Mucosa of descending colon (tissue), 3 donors: Measurements from ENCODE around the gene SPRYD3. TPM values are rescaled to one million over a fixed set of nuclear protein-coding genes. Genes with fewer than 3 reads are reported as not detected.

Experiments used
- ATAC-seq: fragments of 200-7000 bp; cut with Tn5 transposase; one replicate; pipeline ENCODE4 v1.9.1; 2020; ENCODE audit warnings: mild to moderate bottlenecking, moderate library complexity
- DNase-seq, 3 donors: peaks; one replicate each; pipeline ENCODE4 v3.0.0-alpha.2; 2020
- H3K36me3 ChIP-seq: fragments of 200-600 bp; one replicate; pipeline ENCODE4 v1.8.0; 2021; ENCODE audit warnings: low read depth, mild to moderate bottlenecking
- H3K4me1 ChIP-seq: fragments of 200-600 bp; one replicate; pipeline ENCODE4 v1.8.0; 2021; ENCODE audit warnings: low read depth, mild to moderate bottlenecking
- H3K4me3 ChIP-seq: fragments of 200-600 bp; one replicate; pipeline ENCODE4 v1.8.0; 2021; ENCODE audit warnings: mild to moderate bottlenecking
- H3K9me3 ChIP-seq: fragments of 200-600 bp; one replicate; pipeline ENCODE4 v1.8.0; 2021; ENCODE audit warnings: mild to moderate bottlenecking
- intact Hi-C, 2 donors: fragments of 100-400 bp; cut with DNase I in 1 of 2; cut with micrococcal nuclease in 1 of 2; formaldehyde crosslinking; loops; one replicate each; pipeline versions ENCODE4 v1.11.0 to v1.11.1; 2022; cut with DNase I, micrococcal nuclease
- total RNA-seq, 3 donors: library from RNA; stranded (reverse); fragmentation: NEBNext Ultra II Directional in 2 of 3; extraction: Animal tissue kit (Norgen Biotek cat#: 25700) in 2 of 3; gene quantifications; one replicate each; pipeline versions ENCODE4 v1.2.1 to v1.2.4, GENCODE V29; 2021 to 2023
- TF ChIP-seq, protein P1 (sequence below): fragments of 200-600 bp; IDR thresholded peaks from one replicate; pipeline ENCODE4 v1.8.0; 2022; ENCODE audit warnings: antibody characterized with exemption, mild to moderate bottlenecking
- donor health status: DM: no; HTN: no; CAD: no; lungs with moderate emphysema.
- donor health status: DM: no; HTN: no; CAD: no.
- donor health status: DM: no; HTN: yes; CAD: no.

SPRYD3 gene
- total RNA-seq, 3 donors from 2014 or later = 27.3 to 51.0 (median 32.5) TPM

DNA sequence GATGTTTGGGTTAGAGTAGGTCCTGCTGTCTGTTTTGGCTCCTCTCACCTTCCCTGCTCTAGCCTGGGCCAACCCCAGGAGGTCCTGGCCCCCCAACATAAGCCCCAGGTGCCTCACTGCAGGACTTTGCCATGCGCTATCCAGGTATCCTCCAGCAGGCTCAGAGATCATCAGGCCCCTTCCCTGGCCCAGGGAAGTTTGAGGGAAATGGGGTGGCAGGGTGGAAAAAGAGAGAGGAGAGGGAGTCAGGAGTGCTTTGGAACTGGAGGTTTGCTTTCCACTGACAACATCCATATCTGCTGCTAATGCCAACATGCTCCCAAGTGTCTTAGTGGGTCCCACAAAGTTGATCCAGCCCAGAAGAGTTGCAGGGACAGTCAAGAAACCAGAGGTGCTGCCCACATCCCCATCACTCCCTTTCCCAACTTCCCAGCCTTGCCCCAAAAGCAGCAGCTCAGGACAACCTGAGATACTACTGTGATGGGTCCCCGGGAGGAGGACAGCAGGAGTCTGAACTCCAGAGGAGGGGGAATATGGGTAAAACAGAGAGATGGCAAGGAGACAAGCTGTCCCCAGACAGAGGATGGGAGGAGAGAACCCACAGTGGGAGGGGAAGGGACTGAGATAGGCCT is 28.6 kb downstream of the SPRYD3 start:
- Histone ChIP-seq H3K4me3 (no peak overlapping the region), H3K9me3 (no peaks in the 10 kb centered on the region), H3K36me3 (no peaks in the 10 kb centered on the region), H3K4me1 (peaks cover 65% of the 10 kb centered on the region)
- intact Hi-C loops = no loop called here
- TF ChIP-seq, protein P1, sequence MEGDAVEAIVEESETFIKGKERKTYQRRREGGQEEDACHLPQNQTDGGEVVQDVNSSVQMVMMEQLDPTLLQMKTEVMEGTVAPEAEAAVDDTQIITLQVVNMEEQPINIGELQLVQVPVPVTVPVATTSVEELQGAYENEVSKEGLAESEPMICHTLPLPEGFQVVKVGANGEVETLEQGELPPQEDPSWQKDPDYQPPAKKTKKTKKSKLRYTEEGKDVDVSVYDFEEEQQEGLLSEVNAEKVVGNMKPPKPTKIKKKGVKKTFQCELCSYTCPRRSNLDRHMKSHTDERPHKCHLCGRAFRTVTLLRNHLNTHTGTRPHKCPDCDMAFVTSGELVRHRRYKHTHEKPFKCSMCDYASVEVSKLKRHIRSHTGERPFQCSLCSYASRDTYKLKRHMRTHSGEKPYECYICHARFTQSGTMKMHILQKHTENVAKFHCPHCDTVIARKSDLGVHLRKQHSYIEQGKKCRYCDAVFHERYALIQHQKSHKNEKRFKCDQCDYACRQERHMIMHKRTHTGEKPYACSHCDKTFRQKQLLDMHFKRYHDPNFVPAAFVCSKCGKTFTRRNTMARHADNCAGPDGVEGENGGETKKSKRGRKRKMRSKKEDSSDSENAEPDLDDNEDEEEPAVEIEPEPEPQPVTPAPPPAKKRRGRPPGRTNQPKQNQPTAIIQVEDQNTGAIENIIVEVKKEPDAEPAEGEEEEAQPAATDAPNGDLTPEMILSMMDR = no peak
- no peak for ATAC-seq
- peak in 1 of 3 donors; percentile 14 for DNase-seq

DNA sequence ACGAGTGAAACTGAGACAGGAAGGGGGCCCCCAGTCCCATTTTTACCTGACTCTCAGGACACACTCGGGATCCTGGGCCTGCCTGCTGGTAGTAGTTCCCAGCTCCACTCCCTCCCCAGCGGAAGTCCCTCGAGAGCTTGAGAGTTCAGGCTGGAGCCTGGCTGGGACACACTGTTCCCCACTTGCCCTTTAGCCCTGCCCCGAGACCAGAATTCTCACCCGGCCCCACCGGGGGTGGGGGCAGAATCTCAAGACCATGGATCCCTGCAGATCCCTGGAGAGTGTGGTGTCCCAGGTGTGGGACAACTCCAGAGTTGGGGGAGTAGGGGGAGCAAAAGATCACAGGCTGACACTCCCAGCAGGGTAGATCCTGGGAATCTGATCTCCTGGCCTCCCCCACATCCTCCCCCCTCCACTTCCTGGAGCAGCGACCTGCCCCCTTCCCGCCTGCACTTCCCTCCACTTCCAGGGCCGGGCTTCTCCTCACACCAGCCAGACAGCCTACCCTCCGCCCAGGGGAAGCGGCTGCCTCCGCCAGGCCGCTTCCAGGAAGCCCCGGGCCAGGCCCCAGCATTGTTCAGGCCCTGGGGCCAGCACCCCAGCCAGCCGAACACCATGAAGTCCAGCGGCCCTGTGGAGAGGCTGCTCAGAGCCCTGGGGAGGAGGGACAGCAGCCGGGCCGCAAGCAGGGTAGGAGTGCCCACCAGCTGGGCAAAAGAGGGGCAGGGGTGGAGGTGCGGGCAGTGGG is 29.4 kb downstream of the SPRYD3 start, which contains the start of gene TNS2:
Gene TNS2, plus strand, starts transcription at position 495 of the 748 bp plus-strand sequence. Its CDS starts 121 bp downstream, at position 616.
- H3K4me1 ChIP-seq = peaks cover 63% of the 10 kb centered on the region
- H3K4me3 ChIP-seq = no peak within 1 kb of the TSS
- ATAC-seq (peak; percentile 11), DNase-seq (peak; percentile 66 to 82 (median 74))
- H3K9me3 ChIP-seq = no peaks in the 10 kb centered on the region
- intact Hi-C loops = no loop called here
- H3K36me3 ChIP-seq = no peaks in the 10 kb centered on the region
- TF ChIP-seq, protein P1 = no peak

DNA sequence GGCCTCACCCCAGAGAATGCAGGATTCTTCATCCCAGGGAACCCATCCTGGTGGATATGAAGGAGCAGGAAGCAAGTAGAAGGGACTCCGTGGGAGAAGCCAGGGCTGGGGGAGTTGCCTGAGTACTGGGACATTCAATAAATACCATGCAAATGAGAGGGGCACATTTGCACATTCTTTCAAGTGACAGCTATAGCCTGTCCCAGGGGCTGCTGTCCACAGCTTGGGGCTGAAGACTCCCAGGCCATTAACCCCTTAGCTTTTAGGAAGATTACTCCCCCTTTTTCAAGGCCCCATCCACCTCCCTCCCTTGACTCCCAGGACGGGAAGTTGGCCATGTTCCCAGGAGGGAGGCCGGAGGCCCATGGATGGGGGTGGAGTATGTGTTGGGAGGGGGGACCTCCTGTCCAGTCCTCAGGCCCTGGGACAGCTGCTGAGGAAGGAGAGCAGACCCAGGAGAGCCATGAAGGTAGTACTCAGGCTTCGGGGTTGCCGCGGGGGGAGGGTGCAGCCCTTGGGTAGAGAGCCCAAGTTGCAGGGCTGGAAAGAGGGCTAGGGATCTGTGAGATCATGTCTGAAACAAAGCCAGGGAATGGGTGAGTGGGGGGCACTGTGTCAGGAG is 30.3 kb downstream of the SPRYD3 start:
- Histone ChIP-seq H3K4me3 (no peak overlapping the region), H3K36me3 (no peaks in the 10 kb centered on the region), H3K9me3 (no peaks in the 10 kb centered on the region), H3K4me1 (peaks cover 64% of the 10 kb centered on the region)
- peak in 2 of 3 donors; percentile 68 to 72 for DNase-seq
- TF ChIP-seq, protein P1 = no peak
- ATAC-seq = no peak
- intact Hi-C loops = no loop called here

DNA sequence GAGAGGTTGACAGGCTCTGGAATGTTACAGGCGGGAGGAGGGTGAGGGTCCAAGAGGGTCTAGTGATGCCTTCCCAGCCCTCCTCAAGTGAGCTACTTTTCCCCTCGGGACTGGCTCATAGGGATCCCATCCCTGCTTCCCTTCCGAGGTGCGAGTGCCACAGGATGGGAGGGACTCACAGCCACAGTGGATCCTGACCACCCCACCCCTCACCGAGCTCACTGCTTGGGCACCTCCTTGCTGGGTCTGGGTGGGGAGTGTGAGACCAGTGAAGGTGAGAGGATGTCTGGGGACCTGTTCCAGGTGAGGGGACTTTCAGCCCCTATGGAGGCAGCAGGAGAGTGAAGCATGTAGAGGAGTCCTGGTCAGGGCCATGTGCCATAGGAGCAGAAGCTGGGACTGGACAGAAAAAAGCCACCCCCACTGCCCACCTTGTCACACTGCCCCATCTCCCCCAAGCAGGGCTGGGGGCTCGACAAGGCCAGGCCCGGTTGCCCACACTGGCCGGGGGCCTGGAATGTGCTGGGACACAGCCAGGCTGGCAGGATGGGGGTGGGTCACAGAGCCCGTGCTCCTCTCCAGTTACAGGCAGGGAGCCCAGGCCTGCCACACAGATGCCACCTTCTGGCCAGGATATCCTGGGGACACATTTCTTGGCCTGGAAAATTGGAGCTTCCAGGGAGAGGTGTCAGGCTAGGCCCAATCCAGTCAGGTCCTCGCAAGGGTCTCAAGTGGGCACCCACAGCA is 31.0 kb downstream of the SPRYD3 start:
- H3K4me3 ChIP-seq = no peak overlapping the region
- DNase-seq = peak; percentile 63 to 75 (median 69)
- intact Hi-C loops = no loop called here
- peak; percentile 11 for ATAC-seq
- no peaks in the 10 kb centered on the region for H3K36me3 ChIP-seq
- H3K9me3 ChIP-seq = no peaks in the 10 kb centered on the region
- TF ChIP-seq, protein P1 = no peak
- peaks cover 57% of the 10 kb centered on the region for H3K4me1 ChIP-seq

DNA sequence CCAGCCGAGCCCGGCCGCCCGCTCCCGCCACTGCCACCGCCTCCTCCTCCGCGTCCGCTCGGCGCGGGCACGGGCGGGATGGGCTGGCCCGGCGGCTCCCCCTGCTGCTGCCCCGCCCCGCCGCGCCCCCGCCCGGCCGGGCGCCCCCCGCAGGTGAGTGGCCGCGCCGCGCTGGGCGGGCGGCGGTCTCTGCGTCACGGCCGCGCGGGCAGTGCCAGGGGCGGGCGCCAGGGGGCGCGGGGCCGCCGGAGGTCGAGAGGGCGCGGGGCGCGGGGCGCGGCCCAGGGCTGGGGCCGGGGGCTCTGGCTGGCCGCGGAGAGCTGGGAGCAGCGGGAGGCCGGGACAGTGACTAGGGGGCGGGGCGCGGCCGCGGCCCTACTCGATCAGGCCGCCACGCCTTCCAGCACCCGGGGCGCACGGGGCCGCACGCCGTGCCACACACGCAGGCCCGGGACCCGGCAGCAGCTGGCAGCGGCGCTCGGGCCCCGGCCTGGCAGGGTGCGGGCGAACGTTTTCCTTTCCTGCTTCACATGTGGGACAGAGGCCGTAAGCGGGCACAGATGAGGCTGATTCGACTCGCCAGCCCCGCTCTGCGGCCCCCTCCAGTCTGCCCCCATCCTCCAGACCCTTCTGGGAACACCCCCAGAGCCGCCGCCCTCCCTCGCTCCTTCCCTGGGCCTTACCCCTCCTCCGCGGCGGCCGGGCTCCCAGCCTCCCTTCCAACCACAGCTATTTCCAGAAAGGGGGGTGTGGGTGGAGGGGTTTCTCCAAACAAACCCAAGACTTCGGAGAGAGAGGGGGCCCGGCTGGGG is 31.8 kb downstream of the SPRYD3 start:
- TF ChIP-seq, protein P1 = peak; percentile 49
- Histone ChIP-seq H3K9me3 (no peaks in the 10 kb centered on the region), H3K4me1 (peaks cover 50% of the 10 kb centered on the region), H3K36me3 (no peaks in the 10 kb centered on the region), H3K4me3 (no peak overlapping the region)
- ATAC-seq (peak; percentile 48), DNase-seq (peak; percentile 76 to 87 (median 84))
- intact Hi-C loops = no loop called here
